Stimulated activated CD4-positive, alpha-beta T cell treated with anti-CD3 and anti-CD28 coated beads, Interleukin-1b, Interleukin-23, amount 100 ng/mL, for 1 hour (primary cell): ENCODE measurements around the gene MFAP2.

Experiments used
- DNase-seq, 2 donors: peaks; one replicate each; pipeline ENCODE4 v3.0.0-alpha.2; 2020; ENCODE audit warnings: low read depth in 2 of 2

MFAP2 gene

GRCh38 chr1:17007121-17007520 is 26.7 kb upstream of the MFAP2 start:
- no peak for DNase-seq

GRCh38 chr1:17005365-17005740 is 24.9 kb upstream of the MFAP2 start:
- no peak for DNase-seq

- DNase-seq, result no peak
These were observed 24.3 kb upstream of the MFAP2 start for GRCh38 chr1:17004466-17005364.

GRCh38 chr1:17002524-17002902 is 22.1 kb upstream of the MFAP2 start:
- no peak for DNase-seq

- DNase-seq, result no peak
These were observed 21.5 kb upstream of the MFAP2 start for GRCh38 chr1:17001760-17002523.

GRCh38 chr1:16999863-17000262 is 19.4 kb upstream of the MFAP2 start:
- DNase-seq, result no peak

- no peak for DNase-seq
These were observed 18.2 kb upstream of the MFAP2 start for GRCh38 chr1:16998589-16998988.

- no peak for DNase-seq
These were observed 16.4 kb upstream of the MFAP2 start for GRCh38 chr1:16996845-16997244.

- DNase-seq, result no peak
These were observed 13.2 kb upstream of the MFAP2 start for GRCh38 chr1:16993521-16994038.

GRCh38 chr1:16992675-16993074 is 12.3 kb upstream of the MFAP2 start:
- DNase-seq, result no peak

- DNase-seq, result no peak
These were observed 11.7 kb upstream of the MFAP2 start for GRCh38 chr1:16992102-16992501.

GRCh38 chr1:16991571-16991970 is 11.2 kb upstream of the MFAP2 start:
- DNase-seq, result no peak

- DNase-seq, result no peak
These were observed 9.4 kb upstream of the MFAP2 start for GRCh38 chr1:16989676-16990391.

GRCh38 chr1:16988210-16988609 is 7.8 kb upstream of the MFAP2 start:
- no peak for DNase-seq

GRCh38 chr1:16986962-16987361 is 6.5 kb upstream of the MFAP2 start:
- DNase-seq, result no peak

GRCh38 chr1:16986560-16986959 is 6.1 kb upstream of the MFAP2 start:
- no peak for DNase-seq

GRCh38 chr1:16986113-16986512 is 5.7 kb upstream of the MFAP2 start:
- no peak for DNase-seq

GRCh38 chr1:16984717-16985116 is 4.3 kb upstream of the MFAP2 start:
- no peak for DNase-seq

GRCh38 chr1:16983649-16984048 is 3.2 kb upstream of the MFAP2 start:
- no peak for DNase-seq

- DNase-seq, result no peak
These were observed 2.5 kb upstream of the MFAP2 start for GRCh38 chr1:16982902-16983301.

GRCh38 chr1:16981269-16981849 is 939 bp upstream of the MFAP2 start:
- DNase-seq, result no peak
